Muscle layer of colon (tissue), 2 donors: ENCODE results near the gene CACNA2D3.

Source experiments
- H3K27ac ChIP-seq: one replicate; pipeline ENCODE4 v1.7.0; 2013; ENCODE audit warnings: low read depth, mild to moderate bottlenecking, low read length, moderate library complexity
- H3K27me3 ChIP-seq, 2 donors: one replicate each; pipeline ENCODE4 v1.7.0; 2013; ENCODE audit warnings: low read length in 2 of 2, mild to moderate bottlenecking in 2 of 2; ENCODE audit not compliant: insufficient read depth in 2 of 2, control insufficient read depth in 1 of 2
- H3K36me3 ChIP-seq: one replicate; pipeline ENCODE4 v1.7.0; 2013; ENCODE audit warnings: mild to moderate bottlenecking, low read length; ENCODE audit not compliant: insufficient read depth
- H3K4me1 ChIP-seq: one replicate; pipeline ENCODE4 v1.7.0; 2013; ENCODE audit warnings: mild to moderate bottlenecking, low read length; ENCODE audit not compliant: insufficient read depth
- H3K4me3 ChIP-seq, 2 donors: one replicate each; pipeline ENCODE4 v1.7.0; 2013; ENCODE audit warnings: low read length in 2 of 2, low read depth in 1 of 2, mild to moderate bottlenecking in 1 of 2, moderate library complexity in 1 of 2
- H3K9ac ChIP-seq: one replicate; pipeline ENCODE4 v1.7.0; 2013; ENCODE audit warnings: low read length
- H3K9me3 ChIP-seq: one replicate; pipeline ENCODE4 v1.7.0; 2013; ENCODE audit warnings: mild to moderate bottlenecking, low read length
- donor health status: abdominal sarcoma.
- donor health status: Adenocarcinoma of cecum.

Gene CACNA2D3

GRCh38 chr3:54131026-54131605, 8.8 kb downstream of the CACNA2D3 start:
- Histone ChIP-seq H3K36me3 (no peaks in the 10 kb centered on the region), H3K9me3 (no peaks in the 10 kb centered on the region), H3K4me3 (no peak overlapping the region), H3K9ac (no peak overlapping the region), H3K4me1 (peaks cover 11% of the 10 kb centered on the region), H3K27ac (no peak overlapping the region), H3K27me3 (no peaks in the 10 kb centered on the region)

GRCh38 chr3:54131890-54132289, 9.5 kb downstream of the CACNA2D3 start:
- Histone ChIP-seq H3K9ac (no peak overlapping the region), H3K4me1 (peaks cover 11% of the 10 kb centered on the region), H3K4me3 (no peak overlapping the region), H3K36me3 (no peaks in the 10 kb centered on the region), H3K9me3 (no peaks in the 10 kb centered on the region), H3K27me3 (no peaks in the 10 kb centered on the region), H3K27ac (no peak overlapping the region)

GRCh38 chr3:54132685-54133084, 10.3 kb downstream of the CACNA2D3 start:
- Histone ChIP-seq H3K9ac (no peak overlapping the region), H3K9me3 (no peaks in the 10 kb centered on the region), H3K36me3 (no peaks in the 10 kb centered on the region), H3K4me3 (no peak overlapping the region), H3K27ac (no peak overlapping the region), H3K4me1 (peaks cover 11% of the 10 kb centered on the region), H3K27me3 (no peaks in the 10 kb centered on the region)

- H3K9ac ChIP-seq = no peak overlapping the region
- no peaks in the 10 kb centered on the region for H3K27me3 ChIP-seq
- no peak overlapping the region for H3K27ac ChIP-seq
- no peak overlapping the region for H3K4me3 ChIP-seq
- H3K9me3 ChIP-seq = no peaks in the 10 kb centered on the region
- no peaks in the 10 kb centered on the region for H3K36me3 ChIP-seq
- peaks cover 11% of the 10 kb centered on the region for H3K4me1 ChIP-seq
Measured at GRCh38 chr3:54133196-54133595, 10.8 kb downstream of the CACNA2D3 start.

- no peak overlapping the region for H3K27ac ChIP-seq
- H3K4me1 ChIP-seq = peaks cover 10% of the 10 kb centered on the region
- no peaks in the 10 kb centered on the region for H3K36me3 ChIP-seq
- no peak overlapping the region for H3K4me3 ChIP-seq
- no peaks in the 10 kb centered on the region for H3K27me3 ChIP-seq
- no peak overlapping the region for H3K9ac ChIP-seq
- no peaks in the 10 kb centered on the region for H3K9me3 ChIP-seq
Measured at GRCh38 chr3:54134155-54134554, 11.8 kb downstream of the CACNA2D3 start.

- H3K27ac ChIP-seq = no peak overlapping the region
- no peaks in the 10 kb centered on the region for H3K9me3 ChIP-seq
- no peaks in the 10 kb centered on the region for H3K36me3 ChIP-seq
- peaks cover 4% of the 10 kb centered on the region for H3K4me1 ChIP-seq
- H3K4me3 ChIP-seq = no peak overlapping the region
- H3K27me3 ChIP-seq = no peaks in the 10 kb centered on the region
- no peak overlapping the region for H3K9ac ChIP-seq
Measured at GRCh38 chr3:54134713-54135112, 12.4 kb downstream of the CACNA2D3 start.

GRCh38 chr3:54137311-54137710, 15.0 kb downstream of the CACNA2D3 start:
- Histone ChIP-seq H3K4me1 (no peaks in the 10 kb centered on the region), H3K9me3 (no peaks in the 10 kb centered on the region), H3K4me3 (no peak overlapping the region), H3K36me3 (no peaks in the 10 kb centered on the region), H3K9ac (no peak overlapping the region), H3K27me3 (no peaks in the 10 kb centered on the region), H3K27ac (no peak overlapping the region)

- H3K27me3 ChIP-seq = no peaks in the 10 kb centered on the region
- H3K4me1 ChIP-seq = no peaks in the 10 kb centered on the region
- H3K27ac ChIP-seq = no peak overlapping the region
- no peaks in the 10 kb centered on the region for H3K9me3 ChIP-seq
- no peaks in the 10 kb centered on the region for H3K36me3 ChIP-seq
- no peak overlapping the region for H3K9ac ChIP-seq
- no peak overlapping the region for H3K4me3 ChIP-seq
Measured at GRCh38 chr3:54138937-54139547, 16.7 kb downstream of the CACNA2D3 start.

GRCh38 chr3:54139630-54140029, 17.3 kb downstream of the CACNA2D3 start:
- no peaks in the 10 kb centered on the region for H3K9me3 ChIP-seq
- H3K27me3 ChIP-seq = no peaks in the 10 kb centered on the region
- H3K9ac ChIP-seq = no peak overlapping the region
- H3K27ac ChIP-seq = no peak overlapping the region
- no peaks in the 10 kb centered on the region for H3K4me1 ChIP-seq
- no peak overlapping the region for H3K4me3 ChIP-seq
- H3K36me3 ChIP-seq = no peaks in the 10 kb centered on the region

GRCh38 chr3:54144284-54144683, 21.9 kb downstream of the CACNA2D3 start:
- Histone ChIP-seq H3K4me3 (no peak overlapping the region), H3K27me3 (no peaks in the 10 kb centered on the region), H3K36me3 (no peaks in the 10 kb centered on the region), H3K9me3 (no peaks in the 10 kb centered on the region), H3K9ac (no peak overlapping the region), H3K27ac (no peak overlapping the region), H3K4me1 (peaks cover 9% of the 10 kb centered on the region)

GRCh38 chr3:54146506-54147239, 24.3 kb downstream of the CACNA2D3 start:
- Histone ChIP-seq H3K27me3 (no peaks in the 10 kb centered on the region), H3K4me1 (peaks cover 9% of the 10 kb centered on the region), H3K36me3 (no peaks in the 10 kb centered on the region), H3K27ac (no peak overlapping the region), H3K9me3 (no peaks in the 10 kb centered on the region), H3K4me3 (no peak overlapping the region), H3K9ac (no peak overlapping the region)
